HCT116 (cell line): ENCODE results near the gene LMLN.

Experiments used
- CEBPB ChIP-seq: IDR thresholded peaks from 2 replicates; pipeline ENCODE4 v1.6.1; 2012; ENCODE audit warnings: low read depth
- CTCF ChIP-seq, 3 experiments: fragments of 200-600 bp in 1 of 3; sonication (generic) in 1 of 3; IDR thresholded peaks in 2 of 3; conservative IDR thresholded peaks in 1 of 3; 2 replicates each; pipeline ENCODE4 v1.5.1; 2012 to 2017; ENCODE audit warnings: low read depth in 2 of 3, low read length in 2 of 3, antibody characterized with exemption in 1 of 3, borderline replicate concordance in 1 of 3, control low read depth in 1 of 3, mild to moderate bottlenecking in 1 of 3, mixed read lengths in 1 of 3, mixed run types in 1 of 3, moderate library complexity in 1 of 3; ENCODE audit not compliant: insufficient read depth in 1 of 3
- EZH2 ChIP-seq: fragments of 200-600 bp; sonication (generic); IDR thresholded peaks from 2 replicates; pipeline ENCODE4 v1.6.1; 2017; ENCODE audit warnings: antibody characterized with exemption, mixed run types
- POLR2A ChIP-seq: IDR thresholded peaks from 2 replicates; pipeline ENCODE4 v1.7.0; 2011; ENCODE audit warnings: borderline replicate concordance; ENCODE audit not compliant: insufficient read depth, insufficient read length; ENCODE audit errors: extremely low read depth
- REST ChIP-seq: IDR thresholded peaks from 2 replicates; pipeline ENCODE4 v1.6.1; 2012; ENCODE audit warnings: low read depth
- TCF7L2 ChIP-seq: IDR thresholded peaks from 2 replicates; pipeline ENCODE4 v1.7.0; 2011; ENCODE audit warnings: borderline replicate concordance, inconsistent platforms; ENCODE audit not compliant: insufficient read depth, insufficient read length; ENCODE audit errors: extremely low read depth

DNA sequence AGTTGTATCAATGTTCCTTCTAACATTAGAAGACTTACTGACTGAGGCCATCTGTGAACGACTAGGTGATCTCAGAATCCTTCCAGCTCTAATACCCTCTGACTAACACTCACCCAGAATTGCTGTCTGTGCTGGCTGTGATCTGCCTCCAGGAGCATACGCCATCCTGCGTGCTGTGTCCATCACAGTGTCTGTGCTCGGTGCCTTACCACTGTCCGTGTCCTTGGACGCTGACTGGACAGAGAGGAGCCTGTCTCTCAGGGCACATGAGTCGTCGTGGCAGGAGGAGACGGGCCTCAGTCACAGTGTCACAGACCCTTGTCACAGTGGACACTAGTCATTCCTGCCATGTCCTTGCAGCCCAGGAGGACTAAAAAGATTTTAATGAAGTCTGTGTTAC is 83.1 kb downstream of the LMLN start:
- no peak for TF ChIP-seq REST
- no peak for TF ChIP-seq CTCF (IDR thresholded peaks at IDR 0.05 in 2 of 3, conservative IDR thresholded peaks at IDR 0.05 in 1 of 3; ENCODE audit: borderline replicate concordance in 1 of 3, insufficient read depth in 1 of 3, low read depth in 2 of 3, low read length in 2 of 3)
- no peak for TF ChIP-seq EZH2
- TF ChIP-seq POLR2A = no peak
- TF ChIP-seq TCF7L2 = no peak
- no peak for TF ChIP-seq CEBPB
